DOHH2 (cell line): ENCODE data around the gene MYOZ2.

Experiments
- H3F3A ChIP-seq: fragments of 200-600 bp; sonication (generic), shearing (Covaris generic); 2 replicates; pipeline ENCODE4 v1.6.0; 2016; ENCODE audit warnings: antibody characterized with exemption, mild to moderate bottlenecking; ENCODE audit not compliant: control insufficient read depth, insufficient read depth
- H3K27ac ChIP-seq: fragments of 200-600 bp; sonication (generic); 2 replicates; pipeline ENCODE4 v1.5.1; 2014; ENCODE audit warnings: low read depth, mild to moderate bottlenecking, low read length, moderate library complexity
- H3K27me3 ChIP-seq: fragments of 200-600 bp; sonication (generic); 2 replicates; pipeline ENCODE4 v1.6.1; 2014; ENCODE audit warnings: mild to moderate bottlenecking, low read length, mixed read lengths; ENCODE audit not compliant: control insufficient read depth
- H3K36me3 ChIP-seq: fragments of 200-600 bp; sonication (generic); 2 replicates; pipeline ENCODE4 v1.6.1; 2014; ENCODE audit warnings: mild to moderate bottlenecking, low read length, moderate library complexity, mixed read lengths; ENCODE audit not compliant: control insufficient read depth
- H3K4me1 ChIP-seq: fragments of 200-600 bp; sonication (generic); 2 replicates; pipeline ENCODE4 v1.6.1; 2014; ENCODE audit warnings: mild to moderate bottlenecking, low read length, mixed read lengths; ENCODE audit not compliant: control insufficient read depth
- H3K4me2 ChIP-seq: fragments of 200-600 bp; sonication (generic); 2 replicates; pipeline ENCODE4 v1.6.0; 2014; ENCODE audit warnings: mild to moderate bottlenecking, low read length, moderate library complexity
- H3K4me3 ChIP-seq: fragments of 200-600 bp; sonication (generic); 2 replicates; pipeline ENCODE4 v1.5.1; 2014; ENCODE audit warnings: mild to moderate bottlenecking, low read length, mixed read lengths
- H3K79me2 ChIP-seq: fragments of 200-600 bp; sonication (generic); 2 replicates; pipeline ENCODE4 v1.6.1; 2014; ENCODE audit warnings: mild to moderate bottlenecking, low read length, mixed read lengths; ENCODE audit not compliant: control insufficient read depth
- H3K9me2 ChIP-seq: fragments of 200-600 bp; sonication (generic); replicated peaks from 2 replicates; pipeline ENCODE4 v1.6.1; 2014; ENCODE audit warnings: mild to moderate bottlenecking, low read length, mixed read lengths; ENCODE audit not compliant: control insufficient read depth
- H3K9me3 ChIP-seq: fragments of 200-600 bp; sonication (generic); 2 replicates; pipeline ENCODE4 v1.6.1; 2014; ENCODE audit warnings: antibody characterized with exemption, low read length, mixed read lengths; ENCODE audit not compliant: control insufficient read depth, insufficient read depth
- H4K20me1 ChIP-seq: fragments of 200-600 bp; sonication (generic); 2 replicates; pipeline ENCODE4 v1.6.0; 2014; ENCODE audit warnings: low read depth, mild to moderate bottlenecking, antibody characterized with exemption, low read length, moderate library complexity; ENCODE audit not compliant: control insufficient read depth, insufficient read depth
- CTCF ChIP-seq: fragments of 200-600 bp; sonication (generic); IDR thresholded peaks from one replicate; pipeline ENCODE4 v1.5.1; 2014; ENCODE audit warnings: antibody characterized with exemption, mild to moderate bottlenecking, low read depth, low read length; ENCODE audit not compliant: poor library complexity, severe bottlenecking
- EZH2phosphoT487 ChIP-seq: fragments of 200-600 bp; sonication (generic); IDR thresholded peaks from 2 replicates; pipeline ENCODE4 v1.6.1; 2017; ENCODE audit warnings: borderline replicate concordance, mild to moderate bottlenecking, antibody characterized with exemption, low read length, moderate library complexity, mixed read lengths

MYOZ2 gene

GRCh38 chr4:119093042-119093827 is 42.4 kb upstream of the MYOZ2 start:
- Histone ChIP-seq H3K9me3 (no peaks in the 10 kb centered on the region; the same call in 1 of the 2 replicates), H3K4me2 (no peak overlapping the region), H3K9me2 (no peaks in the 10 kb centered on the region), H4K20me1 (no peaks in the 10 kb centered on the region), H3K79me2 (no peaks in the 10 kb centered on the region), H3K27me3 (no peaks in the 10 kb centered on the region), H3K4me1 (peaks cover 50% of the 10 kb centered on the region), H3K4me3 (no peak overlapping the region), H3F3A (no peaks in the 10 kb centered on the region), H3K36me3 (no peaks in the 10 kb centered on the region), H3K27ac (no peak overlapping the region)
- no peak for TF ChIP-seq EZH2phosphoT487
- no peak for TF ChIP-seq CTCF

GRCh38 chr4:119097282-119097900 is 38.2 kb upstream of the MYOZ2 start:
- Histone ChIP-seq H4K20me1 (no peaks in the 10 kb centered on the region), H3K36me3 (no peaks in the 10 kb centered on the region), H3K9me2 (no peaks in the 10 kb centered on the region), H3K4me3 (no peak overlapping the region), H3K27me3 (no peaks in the 10 kb centered on the region), H3K9me3 (no peaks in the 10 kb centered on the region), H3F3A (no peaks in the 10 kb centered on the region), H3K4me2 (peak overlapping the region; percentile 25), H3K79me2 (no peaks in the 10 kb centered on the region), H3K4me1 (peaks cover 51% of the 10 kb centered on the region), H3K27ac (no peak overlapping the region)
- TF ChIP-seq CTCF (no peak), EZH2phosphoT487 (no peak)

GRCh38 chr4:119098306-119098705 is 37.3 kb upstream of the MYOZ2 start:
- no peaks in the 10 kb centered on the region for H3K36me3 ChIP-seq
- no peaks in the 10 kb centered on the region for H3K9me3 ChIP-seq
- TF ChIP-seq EZH2phosphoT487 (no peak), CTCF (no peak)
- no peaks in the 10 kb centered on the region for H3K79me2 ChIP-seq
- no peak overlapping the region for H3K4me2 ChIP-seq
- H3K4me3 ChIP-seq: no peak overlapping the region
- no peaks in the 10 kb centered on the region for H4K20me1 ChIP-seq
- H3F3A ChIP-seq: no peaks in the 10 kb centered on the region
- no peak overlapping the region for H3K27ac ChIP-seq
- H3K4me1 ChIP-seq: peaks cover 50% of the 10 kb centered on the region
- H3K27me3 ChIP-seq: no peaks in the 10 kb centered on the region
- H3K9me2 ChIP-seq: no peaks in the 10 kb centered on the region
